GM18861 (cell line): ENCODE results near the gene DAPK2.
A peak's percentile ranks its signal among the peaks of the same experiment; 100 is the strongest.

Experiments
- ATAC-seq: cut with Tn5 transposase; IDR thresholded peaks from one replicate; pipeline ENCODE4 v1.9.1; 2021; ENCODE audit not compliant: unreplicated experiment

DAPK2 gene

GRCh38 chr15:64024172-64025050 is 21.9 kb downstream of the DAPK2 start:
- no peak for ATAC-seq

- ATAC-seq: no peak
These were observed 23.1 kb downstream of the DAPK2 start for GRCh38 chr15:64023220-64023619.

- ATAC-seq: no peak
These were observed 23.7 kb downstream of the DAPK2 start for GRCh38 chr15:64022571-64022970.

GRCh38 chr15:64019764-64020163 is 26.5 kb downstream of the DAPK2 start:
- peak; percentile 85 for ATAC-seq

- ATAC-seq: no peak
These were observed 28.6 kb downstream of the DAPK2 start for GRCh38 chr15:64017591-64018163.

- no peak for ATAC-seq
These were observed 29.1 kb downstream of the DAPK2 start for GRCh38 chr15:64017082-64017588.

- ATAC-seq: no peak
These were observed 30.0 kb downstream of the DAPK2 start for GRCh38 chr15:64016257-64016656.

GRCh38 chr15:64014995-64015394 is 31.3 kb downstream of the DAPK2 start:
- no peak for ATAC-seq

GRCh38 chr15:64013179-64014062 is 32.9 kb downstream of the DAPK2 start:
- no peak for ATAC-seq

- no peak for ATAC-seq
These were observed 34.5 kb downstream of the DAPK2 start for GRCh38 chr15:64011736-64012135.

- peak; percentile 86 for ATAC-seq
These were observed 35.6 kb downstream of the DAPK2 start for GRCh38 chr15:64010719-64011118.

- ATAC-seq: peak; percentile 35
These were observed 36.5 kb downstream of the DAPK2 start for GRCh38 chr15:64009798-64010261.

GRCh38 chr15:64009241-64009640 is 37.0 kb downstream of the DAPK2 start:
- ATAC-seq: no peak

- ATAC-seq: no peak
These were observed 38.1 kb downstream of the DAPK2 start for GRCh38 chr15:64008177-64008576.

- ATAC-seq: no peak
These were observed 39.6 kb downstream of the DAPK2 start for GRCh38 chr15:64006642-64007041.

- ATAC-seq: no peak
These were observed 41.7 kb downstream of the DAPK2 start for GRCh38 chr15:64004587-64004986.

GRCh38 chr15:64004056-64004455 is 42.2 kb downstream of the DAPK2 start:
- ATAC-seq: no peak

- ATAC-seq: no peak
These were observed 43.1 kb downstream of the DAPK2 start for GRCh38 chr15:64003182-64003581.

- no peak for ATAC-seq
These were observed 45.1 kb downstream of the DAPK2 start for GRCh38 chr15:64001148-64001547.

GRCh38 chr15:64000183-64000951 is 45.9 kb downstream of the DAPK2 start:
- no peak for ATAC-seq
